ENCODE data around the gene SEMA4D. TPM values are rescaled to one million over a fixed set of nuclear protein-coding genes. Genes with fewer than 3 reads are reported as not detected.

The SEMA4D gene
- total and polyA plus RNA-seq, 9 of the 15 experiments (the other 6 are each of a cell fraction or from before 2014, with no cell fraction given), result 0.38 to 5.1 (median 1.8) TPM

DNA sequence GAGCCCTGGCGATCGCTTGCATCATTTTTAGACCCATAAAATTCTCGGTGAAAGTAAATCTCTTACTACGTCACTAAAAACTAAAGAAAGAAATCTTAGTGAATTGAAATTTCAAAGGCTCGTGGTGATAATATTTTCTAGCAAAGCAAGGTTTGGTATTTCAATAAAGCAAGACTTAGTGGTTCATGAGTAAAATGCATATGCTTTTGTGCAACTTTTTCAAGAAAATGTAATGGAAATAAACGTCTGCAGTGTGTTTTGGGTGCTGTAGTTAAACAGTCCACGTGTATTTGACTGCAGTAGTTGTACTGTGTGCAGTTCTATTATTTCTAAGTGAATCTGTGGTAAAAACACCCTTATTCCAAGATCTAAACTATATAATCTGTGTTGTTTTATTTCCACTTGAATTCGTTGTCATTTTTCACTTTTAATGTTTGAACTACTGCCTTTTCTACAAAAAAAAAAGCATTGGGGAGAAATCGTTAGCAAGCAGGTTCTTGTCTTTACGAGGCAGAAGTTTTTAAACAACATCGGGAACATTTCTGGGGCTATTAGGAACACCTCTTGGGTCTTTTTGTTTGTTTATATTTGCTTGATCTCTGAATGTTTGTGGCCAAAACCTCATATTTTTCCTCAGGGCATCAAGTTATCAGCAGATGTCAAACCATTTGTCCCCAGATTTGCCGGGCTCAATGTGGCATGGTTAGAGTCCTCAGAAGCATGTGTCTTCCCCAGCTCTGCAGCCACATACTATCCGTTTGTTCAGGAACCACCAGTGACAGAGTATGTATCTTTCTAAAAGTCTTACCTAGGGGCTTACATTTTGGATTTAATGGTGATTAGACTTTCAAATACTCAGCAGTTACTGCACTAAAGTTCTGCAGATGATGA, 178.7 kb downstream of the SEMA4D start (continued):
- TF ChIP-seq, protein P1, sequence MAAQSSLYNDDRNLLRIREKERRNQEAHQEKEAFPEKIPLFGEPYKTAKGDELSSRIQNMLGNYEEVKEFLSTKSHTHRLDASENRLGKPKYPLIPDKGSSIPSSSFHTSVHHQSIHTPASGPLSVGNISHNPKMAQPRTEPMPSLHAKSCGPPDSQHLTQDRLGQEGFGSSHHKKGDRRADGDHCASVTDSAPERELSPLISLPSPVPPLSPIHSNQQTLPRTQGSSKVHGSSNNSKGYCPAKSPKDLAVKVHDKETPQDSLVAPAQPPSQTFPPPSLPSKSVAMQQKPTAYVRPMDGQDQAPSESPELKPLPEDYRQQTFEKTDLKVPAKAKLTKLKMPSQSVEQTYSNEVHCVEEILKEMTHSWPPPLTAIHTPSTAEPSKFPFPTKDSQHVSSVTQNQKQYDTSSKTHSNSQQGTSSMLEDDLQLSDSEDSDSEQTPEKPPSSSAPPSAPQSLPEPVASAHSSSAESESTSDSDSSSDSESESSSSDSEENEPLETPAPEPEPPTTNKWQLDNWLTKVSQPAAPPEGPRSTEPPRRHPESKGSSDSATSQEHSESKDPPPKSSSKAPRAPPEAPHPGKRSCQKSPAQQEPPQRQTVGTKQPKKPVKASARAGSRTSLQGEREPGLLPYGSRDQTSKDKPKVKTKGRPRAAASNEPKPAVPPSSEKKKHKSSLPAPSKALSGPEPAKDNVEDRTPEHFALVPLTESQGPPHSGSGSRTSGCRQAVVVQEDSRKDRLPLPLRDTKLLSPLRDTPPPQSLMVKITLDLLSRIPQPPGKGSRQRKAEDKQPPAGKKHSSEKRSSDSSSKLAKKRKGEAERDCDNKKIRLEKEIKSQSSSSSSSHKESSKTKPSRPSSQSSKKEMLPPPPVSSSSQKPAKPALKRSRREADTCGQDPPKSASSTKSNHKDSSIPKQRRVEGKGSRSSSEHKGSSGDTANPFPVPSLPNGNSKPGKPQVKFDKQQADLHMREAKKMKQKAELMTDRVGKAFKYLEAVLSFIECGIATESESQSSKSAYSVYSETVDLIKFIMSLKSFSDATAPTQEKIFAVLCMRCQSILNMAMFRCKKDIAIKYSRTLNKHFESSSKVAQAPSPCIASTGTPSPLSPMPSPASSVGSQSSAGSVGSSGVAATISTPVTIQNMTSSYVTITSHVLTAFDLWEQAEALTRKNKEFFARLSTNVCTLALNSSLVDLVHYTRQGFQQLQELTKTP (IDR thresholded peaks at IDR 0.05; ENCODE audit: low read depth in 1 of 2, partially characterized antibody in 2 of 2), result no peak
- TF ChIP-seq TEAD2 (tag; IDR thresholded peaks at IDR 0.05) (no peak), SIN3B (IDR thresholded peaks at IDR 0.05; ENCODE audit: low read depth) (no peak), FOXK2 (conservative IDR thresholded peaks at IDR 0.05 in 1 of 2, IDR thresholded peaks at IDR 0.05 in 1 of 2; ENCODE audit: low read depth in 2 of 2) (no peak), ZNF589 (CRISPR knock-in tag; IDR thresholded peaks at IDR 0.05; ENCODE audit: low read depth) (0 out of 2 replicates have a peak, but pooled peaks have one; percentile 43), ARNT (IDR thresholded peaks at IDR 0.05) (0 out of 4 replicates have a peak, but pooled peaks of 1 of the 2 experiments have one; percentile 36), SMAD1 (IDR thresholded peaks at IDR 0.05; ENCODE audit: low read depth, low read length, partially characterized antibody) (no peak), ZNF324 (CRISPR knock-in tag; IDR thresholded peaks at IDR 0.05) (no peak), E2F3 (CRISPR knock-in tag; IDR thresholded peaks at IDR 0.05) (no peak), NBN (IDR thresholded peaks at IDR 0.05; ENCODE audit: low read depth) (0 out of 2 replicates have a peak, but pooled peaks have one; percentile 44), ZNF134 (CRISPR knock-in tag; conservative IDR thresholded peaks at IDR 0.05) (no peak), OTX1 (CRISPR knock-in tag; IDR thresholded peaks at IDR 0.05) (no peak), RNF2 (IDR thresholded peaks at IDR 0.05) (no peak), LEF1 (IDR thresholded peaks at IDR 0.05) (0 out of 2 replicates have a peak, but pooled peaks have one; percentile 14), RHOXF2B (CRISPR knock-in tag; conservative IDR thresholded peaks at IDR 0.05) (no peak), TAF9B (IDR thresholded peaks at IDR 0.05; ENCODE audit: partially characterized antibody) (peak; percentile 14), CCAR2 (IDR thresholded peaks at IDR 0.05; ENCODE audit: low read depth, low read length) (no peak), JUND (IDR thresholded peaks at IDR 0.05; ENCODE audit: borderline replicate concordance, low read depth, low read length) (no peak; the same call in 1 of the 2 replicates), JUND (tag; IDR thresholded peaks at IDR 0.05; ENCODE audit: borderline replicate concordance, low read depth, low read length) (no peak), MEIS2 (IDR thresholded peaks at IDR 0.05; ENCODE audit: partially characterized antibody) (no peak), PURB (CRISPR knock-in tag; IDR thresholded peaks at IDR 0.05; ENCODE audit: low read depth) (no peak)
- TF ChIP-seq, protein P2, sequence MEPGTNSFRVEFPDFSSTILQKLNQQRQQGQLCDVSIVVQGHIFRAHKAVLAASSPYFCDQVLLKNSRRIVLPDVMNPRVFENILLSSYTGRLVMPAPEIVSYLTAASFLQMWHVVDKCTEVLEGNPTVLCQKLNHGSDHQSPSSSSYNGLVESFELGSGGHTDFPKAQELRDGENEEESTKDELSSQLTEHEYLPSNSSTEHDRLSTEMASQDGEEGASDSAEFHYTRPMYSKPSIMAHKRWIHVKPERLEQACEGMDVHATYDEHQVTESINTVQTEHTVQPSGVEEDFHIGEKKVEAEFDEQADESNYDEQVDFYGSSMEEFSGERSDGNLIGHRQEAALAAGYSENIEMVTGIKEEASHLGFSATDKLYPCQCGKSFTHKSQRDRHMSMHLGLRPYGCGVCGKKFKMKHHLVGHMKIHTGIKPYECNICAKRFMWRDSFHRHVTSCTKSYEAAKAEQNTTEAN (CRISPR knock-in tag; IDR thresholded peaks at IDR 0.05), result no peak
- TF ChIP-seq, protein P3, sequence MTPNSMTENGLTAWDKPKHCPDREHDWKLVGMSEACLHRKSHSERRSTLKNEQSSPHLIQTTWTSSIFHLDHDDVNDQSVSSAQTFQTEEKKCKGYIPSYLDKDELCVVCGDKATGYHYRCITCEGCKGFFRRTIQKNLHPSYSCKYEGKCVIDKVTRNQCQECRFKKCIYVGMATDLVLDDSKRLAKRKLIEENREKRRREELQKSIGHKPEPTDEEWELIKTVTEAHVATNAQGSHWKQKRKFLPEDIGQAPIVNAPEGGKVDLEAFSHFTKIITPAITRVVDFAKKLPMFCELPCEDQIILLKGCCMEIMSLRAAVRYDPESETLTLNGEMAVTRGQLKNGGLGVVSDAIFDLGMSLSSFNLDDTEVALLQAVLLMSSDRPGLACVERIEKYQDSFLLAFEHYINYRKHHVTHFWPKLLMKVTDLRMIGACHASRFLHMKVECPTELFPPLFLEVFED (CRISPR knock-in tag; conservative IDR thresholded peaks at IDR 0.05), result no peak

Measured in K562 (cell line).